Skeletal muscle satellite cell (primary cell): ENCODE results near the gene HOXB5.

Experiments
- H3K27me3 ChIP-seq: 2 replicates; pipeline ENCODE4 v1.7.0; 2013; ENCODE audit warnings: low read length; ENCODE audit not compliant: control insufficient read depth, insufficient read depth
- H3K36me3 ChIP-seq: 2 replicates; pipeline ENCODE4 v1.7.0; 2013; ENCODE audit warnings: mild to moderate bottlenecking, control low read depth, low read length; ENCODE audit not compliant: insufficient read depth
- H3K4me1 ChIP-seq: 2 replicates; pipeline ENCODE4 v1.7.0; 2013; ENCODE audit warnings: low read length; ENCODE audit not compliant: control insufficient read depth, insufficient read depth
- H3K4me2 ChIP-seq: 2 replicates; pipeline ENCODE4 v1.7.0; 2013; ENCODE audit warnings: mild to moderate bottlenecking, low read length
- H3K4me3 ChIP-seq: 2 replicates; pipeline ENCODE4 v1.7.0; 2013; ENCODE audit warnings: low read length
- H3K9ac ChIP-seq: 2 replicates; pipeline ENCODE4 v1.7.0; 2013; ENCODE audit warnings: mild to moderate bottlenecking, low read depth, low read length, moderate library complexity
- H3K9me3 ChIP-seq: replicated peaks from 2 replicates; pipeline ENCODE4 v1.7.0; 2013; ENCODE audit warnings: mild to moderate bottlenecking, control low read depth, low read length

Gene HOXB5

GRCh38 chr17:48627118-48627597 is 33.6 kb upstream of the HOXB5 start:
- Histone ChIP-seq H3K36me3 (no peaks in the 10 kb centered on the region), H3K27me3 (peaks cover 99% of the 10 kb centered on the region), H3K4me2 (no peak overlapping the region), H3K9ac (no peak overlapping the region), H3K4me3 (no peak overlapping the region), H3K4me1 (peaks cover 16% of the 10 kb centered on the region), H3K9me3 (no peaks in the 10 kb centered on the region)

- Histone ChIP-seq H3K4me3 (peak within 1 kb of the TSS; percentile 67), H3K4me1 (peaks cover 16% of the 10 kb centered on the region), H3K9ac (peak within 1 kb of the TSS; percentile 6), H3K36me3 (no peaks in the 10 kb centered on the region), H3K4me2 (peak within 1 kb of the TSS; percentile 86), H3K9me3 (no peaks in the 10 kb centered on the region), H3K27me3 (peaks cover 99% of the 10 kb centered on the region)
Measured at GRCh38 chr17:48626245-48627117, 32.9 kb upstream of the HOXB5 start, which contains the start of gene HOXB9. Gene HOXB9 (minus strand): TSS chr17:48626358. CDS start chr17:48626269, 89 bp downstream.

- H3K9ac ChIP-seq = peak overlapping the region; percentile 6
- no peaks in the 10 kb centered on the region for H3K9me3 ChIP-seq
- H3K4me1 ChIP-seq = peaks cover 16% of the 10 kb centered on the region
- peak overlapping the region; percentile 86 for H3K4me2 ChIP-seq
- no peaks in the 10 kb centered on the region for H3K36me3 ChIP-seq
- peaks cover 98% of the 10 kb centered on the region for H3K27me3 ChIP-seq
- peak overlapping the region; percentile 67 for H3K4me3 ChIP-seq
Measured at GRCh38 chr17:48625495-48626244, 32.1 kb upstream of the HOXB5 start.

GRCh38 chr17:48624544-48625494 is 31.2 kb upstream of the HOXB5 start:
- H3K4me3 ChIP-seq = peak overlapping the region; percentile 67
- H3K36me3 ChIP-seq = no peaks in the 10 kb centered on the region
- H3K27me3 ChIP-seq = peaks cover 98% of the 10 kb centered on the region
- H3K9me3 ChIP-seq = no peaks in the 10 kb centered on the region
- H3K4me2 ChIP-seq = peak overlapping the region; percentile 86
- H3K4me1 ChIP-seq = peaks cover 16% of the 10 kb centered on the region
- H3K9ac ChIP-seq = no peak overlapping the region

GRCh38 chr17:48624118-48624517 is 30.5 kb upstream of the HOXB5 start:
- no peak overlapping the region for H3K9ac ChIP-seq
- H3K9me3 ChIP-seq = no peaks in the 10 kb centered on the region
- H3K4me3 ChIP-seq = no peak overlapping the region
- peaks cover 98% of the 10 kb centered on the region for H3K27me3 ChIP-seq
- H3K4me2 ChIP-seq = no peak overlapping the region
- H3K36me3 ChIP-seq = no peaks in the 10 kb centered on the region
- peaks cover 17% of the 10 kb centered on the region for H3K4me1 ChIP-seq

- H3K9me3 ChIP-seq = no peaks in the 10 kb centered on the region
- no peak overlapping the region for H3K4me3 ChIP-seq
- no peak overlapping the region for H3K9ac ChIP-seq
- no peak overlapping the region for H3K4me2 ChIP-seq
- peaks cover 21% of the 10 kb centered on the region for H3K4me1 ChIP-seq
- peaks cover 98% of the 10 kb centered on the region for H3K27me3 ChIP-seq
- H3K36me3 ChIP-seq = no peaks in the 10 kb centered on the region
Measured at GRCh38 chr17:48623583-48623982, 30.0 kb upstream of the HOXB5 start.

GRCh38 chr17:48622857-48623256 is 29.3 kb upstream of the HOXB5 start:
- Histone ChIP-seq H3K9ac (no peak overlapping the region), H3K36me3 (no peaks in the 10 kb centered on the region), H3K4me3 (no peak overlapping the region), H3K27me3 (peaks cover 97% of the 10 kb centered on the region), H3K9me3 (no peaks in the 10 kb centered on the region), H3K4me1 (peaks cover 21% of the 10 kb centered on the region), H3K4me2 (no peak overlapping the region)

- Histone ChIP-seq H3K4me1 (peaks cover 24% of the 10 kb centered on the region), H3K36me3 (no peaks in the 10 kb centered on the region), H3K9ac (no peak overlapping the region), H3K27me3 (peaks cover 97% of the 10 kb centered on the region), H3K4me2 (no peak overlapping the region), H3K4me3 (no peak overlapping the region), H3K9me3 (no peaks in the 10 kb centered on the region)
Measured at GRCh38 chr17:48621410-48622392, 28.1 kb upstream of the HOXB5 start.

GRCh38 chr17:48620461-48621139 is 27.0 kb upstream of the HOXB5 start:
- Histone ChIP-seq H3K4me3 (no peak overlapping the region), H3K4me2 (no peak overlapping the region), H3K36me3 (no peaks in the 10 kb centered on the region), H3K4me1 (peaks cover 16% of the 10 kb centered on the region), H3K9ac (no peak overlapping the region), H3K27me3 (peaks cover 98% of the 10 kb centered on the region), H3K9me3 (no peaks in the 10 kb centered on the region)
